GM18508 (cell line): ENCODE measurements around the gene PSMB3.

Experiments
- ATAC-seq: cut with Tn5 transposase; IDR thresholded peaks from one replicate; pipeline ENCODE4 v1.9.1; 2021; ENCODE audit warnings: moderate number of reproducible peaks; ENCODE audit not compliant: insufficient read depth, unreplicated experiment

Gene PSMB3

DNA sequence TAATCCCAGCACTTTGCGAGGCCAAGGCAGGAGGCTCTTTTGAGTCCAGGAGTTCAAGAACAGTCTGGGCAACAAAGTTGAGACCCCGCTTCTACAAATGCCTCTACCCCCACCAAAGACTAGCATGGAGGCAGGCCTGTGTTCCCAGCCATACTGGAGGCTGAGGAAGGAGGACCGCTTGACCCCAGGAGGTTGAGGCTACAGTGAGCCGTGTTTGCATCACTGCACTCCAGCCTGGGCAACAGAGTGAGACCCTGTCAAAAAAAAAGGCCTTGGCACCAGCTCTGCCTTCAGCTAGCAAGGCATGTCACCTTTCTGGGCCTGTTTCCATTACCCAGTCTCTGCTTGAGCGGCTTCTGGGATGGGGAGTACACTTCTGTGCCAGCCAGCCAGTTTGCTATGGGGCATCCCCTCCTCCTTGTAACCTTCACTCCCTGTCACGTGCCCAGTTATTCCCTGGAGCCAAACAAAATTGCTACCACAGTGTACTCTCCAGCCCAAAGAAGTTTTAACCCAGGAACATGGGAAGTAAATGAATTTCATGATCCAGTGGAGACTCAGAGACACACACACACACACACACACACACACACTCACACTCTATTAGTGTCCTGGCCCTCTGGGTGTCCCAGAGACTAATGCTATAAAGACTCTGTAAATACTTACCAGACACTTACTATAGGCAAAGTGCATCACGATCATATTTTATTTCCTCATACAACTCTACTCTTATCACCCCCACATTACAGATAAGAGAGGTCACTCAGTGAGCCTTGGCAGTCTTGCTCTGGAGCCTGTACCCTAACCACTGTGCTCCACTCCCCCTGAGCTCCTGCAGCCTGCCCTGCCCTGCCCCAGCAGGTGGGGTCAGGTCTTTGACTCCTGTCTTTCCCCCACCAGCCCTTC lies 19.9 kb upstream of the PSMB3 start:
- no peak for ATAC-seq

DNA sequence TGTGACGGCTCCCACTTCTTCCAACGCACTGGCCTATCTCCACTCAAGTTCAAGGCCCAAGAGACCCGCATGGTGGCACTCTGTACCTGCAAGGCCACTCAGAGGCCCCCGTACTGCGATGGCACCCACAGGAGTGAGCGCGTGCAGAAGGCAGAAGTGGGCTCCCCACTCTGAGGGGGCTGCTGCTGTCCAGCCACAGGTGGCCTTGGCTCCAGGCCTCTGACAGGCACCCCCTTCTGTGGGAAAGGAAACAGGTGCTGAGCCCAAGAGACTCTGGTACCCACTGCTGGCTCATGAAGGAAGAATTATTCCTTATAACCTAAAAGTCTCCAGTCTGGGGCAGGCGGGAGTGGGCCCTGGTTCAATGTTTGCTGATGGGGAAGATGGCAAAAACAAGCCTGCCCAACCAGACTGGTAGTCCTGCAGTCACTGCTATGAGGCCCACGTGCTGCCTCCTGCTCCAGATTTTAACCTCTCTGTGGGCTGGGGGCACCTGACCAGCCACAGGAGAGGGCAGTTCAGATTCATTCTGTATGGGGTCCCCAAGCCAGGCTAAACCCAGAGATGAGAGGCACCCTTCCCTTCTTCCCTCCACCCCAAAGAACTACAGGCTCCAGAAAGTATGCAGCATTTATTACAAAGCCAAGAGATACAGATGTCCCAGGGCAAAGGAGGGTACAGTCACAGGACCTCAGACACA lies 19.1 kb upstream of the PSMB3 start:
- ATAC-seq = no peak

- ATAC-seq = no peak
These were observed 18.3 kb upstream of the PSMB3 start for GRCh38 chr17:38733982-38734973.

DNA sequence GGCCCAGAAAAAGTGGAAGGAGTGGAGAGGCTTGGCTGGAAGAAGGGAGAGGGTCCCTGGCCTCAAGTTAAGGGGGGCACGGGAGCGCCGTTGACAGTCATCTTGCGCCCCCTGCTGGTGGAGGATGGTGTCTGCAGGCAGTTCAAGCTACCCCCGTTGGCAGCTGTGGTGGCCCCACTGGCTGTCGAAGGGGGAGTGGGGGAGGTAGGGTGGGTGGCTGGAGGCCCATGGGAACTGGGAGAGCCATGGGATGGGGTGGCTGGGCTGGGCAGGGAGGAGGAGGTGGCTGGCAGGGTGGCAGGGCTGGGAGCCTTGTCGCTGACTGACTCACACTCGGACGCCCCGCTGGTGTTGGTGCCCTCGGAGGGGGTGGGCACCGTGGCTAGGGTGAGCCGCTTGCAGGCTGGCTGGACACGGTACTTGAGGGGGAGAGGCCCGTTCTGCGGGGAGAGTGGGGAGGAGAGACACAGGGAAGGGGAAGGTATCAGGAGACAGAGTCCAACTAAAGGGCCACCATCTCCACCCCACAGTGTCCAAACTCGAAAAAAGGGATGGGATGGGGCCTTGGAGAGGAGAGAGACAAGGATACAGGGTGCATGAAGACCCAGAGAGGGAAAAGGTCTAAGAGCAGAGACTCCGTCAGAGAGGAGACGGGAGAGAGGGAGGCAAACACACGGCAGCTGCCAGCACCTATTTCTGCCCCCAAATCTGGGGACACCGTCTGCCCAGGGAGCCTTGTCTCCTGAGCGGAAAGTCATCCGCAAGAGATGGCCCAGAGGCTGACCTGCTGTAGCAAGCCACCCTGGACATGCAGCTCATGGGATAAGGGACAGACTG lies 17.2 kb upstream of the PSMB3 start:
- no peak for ATAC-seq

- no peak for ATAC-seq
These were observed 14.4 kb upstream of the PSMB3 start for GRCh38 chr17:38738007-38738662.

GRCh38 chr17:38738686-38739085 lies 13.9 kb upstream of the PSMB3 start:
- no peak for ATAC-seq

DNA sequence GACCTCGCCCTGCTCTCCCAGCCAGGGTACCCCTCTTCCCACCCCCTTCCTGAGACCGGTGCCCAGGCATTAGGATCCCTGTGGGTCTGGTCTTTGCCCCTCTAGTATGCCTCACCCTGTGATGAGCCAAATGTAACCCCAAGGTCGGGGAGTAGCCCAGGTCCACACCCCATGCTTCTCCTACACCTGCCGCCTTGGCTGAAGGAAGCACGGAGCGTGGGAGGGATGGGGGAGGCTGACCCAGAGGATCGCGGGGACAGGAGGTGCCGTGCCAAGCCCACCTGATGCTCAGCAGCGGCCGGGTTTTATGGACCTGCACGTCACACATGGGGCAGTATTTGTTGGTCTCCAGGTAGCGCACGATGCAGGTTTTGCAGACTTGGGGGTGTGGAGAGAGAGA lies 13.2 kb upstream of the PSMB3 start:
- ATAC-seq = no peak

DNA sequence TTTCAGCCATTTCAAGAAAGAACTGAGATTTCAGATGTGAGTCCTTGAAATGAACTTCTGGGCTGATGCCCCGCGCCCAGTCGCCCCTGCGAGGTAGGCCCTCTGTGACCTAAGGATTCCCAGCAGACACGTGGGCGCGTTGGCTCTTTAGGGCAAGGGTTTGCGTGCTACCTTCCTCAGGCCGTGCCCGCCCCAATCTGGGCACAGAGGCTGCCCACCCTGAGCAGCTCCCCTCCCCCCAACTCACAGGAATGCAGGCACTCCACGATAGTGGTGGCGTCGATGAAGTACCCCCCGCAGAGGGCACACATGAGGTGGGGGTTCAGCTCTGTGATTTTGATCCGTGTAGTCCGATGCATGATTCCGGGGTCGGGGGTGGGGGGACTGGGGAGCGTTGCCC lies 12.5 kb upstream of the PSMB3 start:
- no peak for ATAC-seq

DNA sequence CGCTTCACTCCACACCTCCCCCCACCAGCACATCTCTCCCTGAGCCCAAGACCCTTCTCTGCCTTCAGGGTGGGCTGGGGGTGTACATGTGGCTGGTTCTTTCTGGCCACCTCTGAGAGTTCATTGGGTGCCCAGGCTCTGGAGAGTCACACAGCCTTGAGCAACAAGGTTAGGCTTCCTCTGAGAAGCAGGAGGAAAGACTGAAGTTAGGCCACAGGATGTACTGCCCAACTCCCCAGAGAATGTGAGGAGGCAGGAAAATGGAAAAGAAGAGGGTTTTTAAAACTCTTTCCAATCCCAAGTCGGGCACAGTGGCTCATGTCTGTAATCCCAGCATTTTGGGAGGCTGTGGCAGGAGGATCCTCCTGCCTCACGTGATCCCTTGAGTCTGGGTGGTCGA lies 11.7 kb upstream of the PSMB3 start:
- no peak for ATAC-seq

DNA sequence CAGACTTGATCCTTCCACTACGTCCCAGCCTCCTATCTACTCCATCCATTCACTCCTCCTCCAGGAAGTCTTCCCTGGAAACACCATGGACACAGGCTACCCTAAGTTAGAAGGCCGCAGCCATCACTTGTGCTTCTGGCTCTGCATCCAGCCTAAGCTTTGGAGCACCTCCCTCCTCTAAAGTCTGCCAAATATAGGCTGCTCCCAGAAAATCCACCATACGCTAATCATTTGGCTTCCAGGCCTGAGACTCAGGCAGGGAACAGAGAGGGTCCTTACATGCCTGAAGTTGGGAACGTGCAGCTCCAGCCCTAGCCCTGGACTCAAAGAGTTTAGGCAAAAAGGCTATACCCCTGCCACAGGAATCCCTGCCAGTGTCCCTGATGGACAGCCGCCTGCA lies 11.1 kb upstream of the PSMB3 start:
- ATAC-seq = no peak

- ATAC-seq = no peak
These were observed 10.6 kb upstream of the PSMB3 start for GRCh38 chr17:38741921-38742410.

- ATAC-seq = no peak
These were observed 9.9 kb upstream of the PSMB3 start for GRCh38 chr17:38742411-38743308.

DNA sequence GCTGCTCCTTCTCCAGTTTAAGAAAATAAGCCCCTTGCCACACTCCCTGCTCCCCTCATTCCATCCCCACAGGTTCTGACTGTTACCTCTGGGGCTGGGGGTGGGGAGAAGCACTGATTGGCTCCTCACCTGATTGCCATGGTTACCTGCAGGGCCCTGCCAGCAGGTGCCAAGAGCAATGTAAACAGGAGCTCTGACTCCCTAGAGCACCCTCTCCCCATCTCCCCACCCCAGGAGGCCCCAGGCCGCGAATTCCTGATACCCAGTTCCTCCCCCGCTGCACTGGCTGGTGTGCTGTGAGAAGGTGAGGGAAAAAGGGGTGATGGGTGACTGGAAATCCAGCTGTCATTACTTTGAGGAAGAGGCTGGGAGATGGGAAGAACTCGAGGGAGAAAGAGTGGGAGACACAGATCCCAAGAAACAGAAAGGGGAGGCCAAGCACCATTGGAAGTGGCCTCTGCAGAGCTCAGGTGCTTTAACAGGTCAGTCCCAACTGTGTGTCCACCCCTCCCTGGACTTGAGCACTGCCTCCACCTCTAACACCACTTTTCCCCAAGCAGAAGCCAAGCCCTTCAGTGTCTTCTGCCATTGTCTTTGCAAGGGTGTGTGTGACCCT lies 8.9 kb upstream of the PSMB3 start:
- no peak for ATAC-seq

DNA sequence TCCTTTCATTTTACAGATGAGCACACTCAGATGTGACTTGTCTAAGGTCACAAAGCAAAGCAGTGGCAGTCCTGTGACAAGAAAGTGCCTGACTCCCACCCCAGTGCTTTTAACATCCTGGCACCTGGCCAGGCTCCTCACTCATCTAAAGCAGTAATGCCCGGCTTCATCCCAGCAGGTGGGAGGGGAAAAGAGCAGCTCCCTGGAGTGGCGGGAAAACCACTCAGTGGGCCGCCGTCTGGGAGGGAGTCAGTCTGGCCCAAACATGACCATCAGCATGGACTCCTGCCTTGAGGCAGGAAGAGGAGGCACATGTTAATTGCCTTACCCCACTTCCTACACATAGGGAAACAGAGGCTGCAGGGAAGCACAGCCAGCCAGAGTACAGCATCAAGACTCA lies 7.0 kb upstream of the PSMB3 start:
- no peak for ATAC-seq

DNA sequence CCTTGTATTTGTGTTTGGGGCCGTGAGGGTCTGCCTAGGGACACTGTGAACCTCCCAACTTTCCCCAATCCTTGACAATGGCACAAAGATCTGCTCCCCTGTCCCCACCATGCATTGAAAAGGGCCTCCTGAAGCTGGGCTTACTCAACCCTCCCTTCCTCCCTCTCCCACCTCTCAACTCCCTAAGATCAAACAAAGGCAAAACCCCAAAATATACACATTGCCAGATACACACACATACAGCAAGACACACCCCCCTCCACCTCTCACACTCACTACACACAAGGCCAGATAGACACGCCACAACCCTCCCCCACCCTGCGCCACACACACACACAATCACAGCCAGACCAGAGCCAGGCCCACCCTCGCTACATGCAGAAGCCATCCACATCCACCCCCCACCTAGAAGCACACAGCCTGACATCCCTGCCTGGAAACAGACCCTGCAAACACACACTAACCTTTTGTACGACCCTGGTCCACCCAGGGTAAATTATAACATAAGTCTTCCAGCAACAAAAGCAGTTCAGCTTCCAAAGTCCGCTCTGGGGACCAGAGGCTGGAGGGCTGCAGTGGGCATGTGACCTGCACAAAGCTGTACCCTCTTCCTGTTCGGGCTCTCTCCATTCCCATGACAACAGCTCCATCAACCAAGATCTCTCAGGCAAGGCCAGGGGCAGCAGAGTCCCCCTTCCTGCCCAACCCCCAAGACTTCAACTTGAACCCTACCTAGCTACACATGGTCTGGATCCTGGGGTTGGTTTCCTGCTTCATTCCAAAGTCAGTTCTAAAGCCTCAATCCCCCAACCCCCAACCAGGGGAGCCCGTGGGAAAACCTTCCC lies 6.3 kb upstream of the PSMB3 start:
- ATAC-seq = no peak

- no peak for ATAC-seq
These were observed 5.6 kb upstream of the PSMB3 start for GRCh38 chr17:38746849-38747462.
